GM18870 (cell line): ENCODE data around the gene DNASE1L1.

Experiments used
- ATAC-seq: cut with Tn5 transposase; IDR thresholded peaks from one replicate; pipeline ENCODE4 v1.9.1; 2021; ENCODE audit warnings: moderate library complexity; ENCODE audit not compliant: unreplicated experiment

The DNASE1L1 gene

DNA sequence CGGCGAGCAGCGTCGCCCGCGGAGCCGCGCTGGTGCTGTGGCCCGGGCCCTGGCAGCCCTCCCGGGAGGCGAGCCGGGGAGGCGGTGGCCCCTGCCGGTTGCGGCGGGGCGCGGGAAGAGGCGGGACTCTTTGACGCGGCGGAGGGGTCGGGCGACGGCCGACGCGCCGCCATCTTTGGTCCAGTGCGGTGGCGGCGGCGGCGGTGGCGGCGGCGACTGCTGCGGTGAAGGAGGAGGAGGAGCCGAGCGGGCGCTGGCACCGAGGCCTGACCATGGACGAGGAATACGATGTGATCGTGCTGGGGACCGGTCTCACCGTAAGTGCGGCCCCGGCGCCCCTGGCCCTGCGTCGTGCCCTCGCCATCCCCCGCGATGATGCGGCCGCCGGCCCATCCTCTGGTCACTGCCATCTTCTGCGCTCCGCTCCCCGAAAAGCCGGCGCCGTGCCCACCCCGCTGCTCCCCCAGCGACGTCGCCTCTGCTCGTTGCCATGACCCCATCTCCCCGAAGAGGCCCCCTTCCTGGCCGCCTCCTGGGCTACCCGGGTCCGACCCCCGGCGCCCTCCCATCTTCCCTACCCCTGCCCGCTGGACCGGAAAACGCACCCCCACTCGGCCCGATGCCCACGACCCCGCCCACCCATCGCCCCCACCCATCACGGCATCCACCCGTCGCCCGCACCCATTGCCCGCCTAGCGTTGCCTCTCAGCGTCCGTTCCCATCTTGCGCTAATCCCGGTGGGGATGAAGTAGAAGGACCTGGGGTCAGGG is 28.1 kb upstream of the DNASE1L1 start, which contains the start of gene GDI1:
Gene GDI1, plus strand, starts transcription at position 172 of the 770 bp plus-strand sequence. Its CDS starts 101 bp downstream, at position 273.
- no peak for ATAC-seq

- no peak for ATAC-seq
These were observed 27.4 kb upstream of the DNASE1L1 start for GRCh38 chrX:154436374-154436982.

GRCh38 chrX:154435171-154435733 is 26.2 kb upstream of the DNASE1L1 start:
- ATAC-seq, result no peak

- ATAC-seq, result no peak
These were observed 25.5 kb upstream of the DNASE1L1 start for GRCh38 chrX:154434394-154435168.

GRCh38 chrX:154433605-154434004 is 24.6 kb upstream of the DNASE1L1 start:
- ATAC-seq, result no peak

DNA sequence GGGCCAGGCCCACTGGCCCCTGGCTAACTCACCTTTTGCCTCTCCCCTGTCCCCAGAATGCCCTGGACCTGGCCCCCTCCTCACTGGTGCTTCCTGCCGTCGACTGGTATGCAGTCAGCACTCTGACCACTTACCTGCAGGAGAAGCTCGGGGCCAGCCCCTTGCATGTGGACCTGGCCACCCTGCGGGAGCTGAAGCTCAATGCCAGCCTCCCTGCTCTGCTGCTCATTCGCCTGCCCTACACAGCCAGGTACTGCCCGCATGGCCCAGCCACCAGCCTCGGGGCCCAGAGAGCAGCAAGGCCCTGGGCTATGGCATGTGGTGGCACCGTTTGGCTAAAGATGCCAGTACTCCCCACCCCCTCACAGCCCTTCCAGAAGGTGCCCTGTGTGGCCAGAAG is 23.2 kb upstream of the DNASE1L1 start:
- no peak for ATAC-seq

DNA sequence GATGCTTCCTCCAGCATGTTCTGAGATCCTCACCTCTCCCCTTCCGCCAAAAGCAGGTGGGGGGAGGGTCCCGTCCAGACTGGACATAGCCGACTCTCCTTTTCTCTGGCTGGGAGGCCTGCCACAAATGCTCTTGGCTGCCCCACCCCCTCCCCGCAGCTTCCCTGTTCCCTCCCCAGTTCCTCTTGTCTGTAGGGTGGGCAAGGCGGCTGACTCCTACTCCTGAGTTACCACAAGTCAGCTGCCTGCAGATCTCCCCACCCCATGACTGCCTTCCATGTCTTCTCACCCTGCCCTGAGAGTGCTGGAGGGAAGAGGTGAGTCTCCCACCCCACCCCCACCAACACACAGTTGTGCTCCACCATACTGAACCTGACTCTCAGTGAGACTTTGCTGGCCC is 22.3 kb upstream of the DNASE1L1 start:
- ATAC-seq, result no peak

- no peak for ATAC-seq
These were observed 21.9 kb upstream of the DNASE1L1 start for GRCh38 chrX:154430916-154431315.

GRCh38 chrX:154430479-154430878 is 21.4 kb upstream of the DNASE1L1 start:
- no peak for ATAC-seq

GRCh38 chrX:154429711-154430110 is 20.7 kb upstream of the DNASE1L1 start:
- no peak for ATAC-seq

GRCh38 chrX:154428176-154429171 is 19.4 kb upstream of the DNASE1L1 start, which contains the start of gene ATP6AP1:
Gene ATP6AP1 (plus strand): TSS chrX:154428677. CDS start chrX:154428693, 16 bp downstream.
- ATAC-seq, result peak; percentile 75

DNA sequence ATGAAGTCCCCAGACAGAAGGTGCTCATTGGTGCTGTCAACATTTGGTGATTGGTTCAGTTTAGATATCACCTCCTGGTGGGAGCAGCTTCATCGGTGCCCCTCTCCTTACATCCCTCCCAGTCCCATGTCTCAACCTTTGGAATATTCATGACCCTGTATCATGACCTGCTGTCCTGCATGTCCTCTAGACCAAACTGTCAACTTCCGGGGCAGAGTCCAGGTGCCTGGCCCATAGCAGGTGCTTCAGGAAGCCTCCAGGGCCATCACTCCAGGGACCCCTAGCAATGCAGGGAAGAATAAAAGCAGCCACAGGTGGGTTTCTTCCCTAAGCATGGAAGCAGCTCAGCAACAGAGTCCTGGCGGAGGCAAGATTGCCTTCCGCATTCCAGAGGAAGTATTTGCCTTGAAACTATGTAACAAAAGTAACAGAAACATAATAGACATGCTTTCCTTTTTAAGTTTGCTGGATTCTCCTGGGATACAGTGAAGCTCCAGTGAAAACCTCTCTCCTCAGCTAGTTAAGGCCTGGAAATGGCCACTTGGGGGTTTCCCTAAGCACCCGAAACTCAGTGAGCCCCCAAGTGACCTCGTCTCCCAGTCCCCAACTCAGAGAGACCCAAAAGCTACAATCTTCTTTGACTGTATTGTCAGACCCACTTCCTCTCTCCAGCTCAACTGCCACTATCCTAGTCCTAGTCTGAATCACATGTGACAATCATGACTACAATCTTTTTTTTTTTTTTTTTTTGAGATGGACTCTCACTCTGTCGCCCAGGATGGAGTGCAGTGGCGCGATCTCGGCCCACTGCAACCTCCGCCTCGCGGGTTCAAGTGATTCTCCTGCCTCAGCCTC is 18.1 kb upstream of the DNASE1L1 start:
- ATAC-seq, result no peak

DNA sequence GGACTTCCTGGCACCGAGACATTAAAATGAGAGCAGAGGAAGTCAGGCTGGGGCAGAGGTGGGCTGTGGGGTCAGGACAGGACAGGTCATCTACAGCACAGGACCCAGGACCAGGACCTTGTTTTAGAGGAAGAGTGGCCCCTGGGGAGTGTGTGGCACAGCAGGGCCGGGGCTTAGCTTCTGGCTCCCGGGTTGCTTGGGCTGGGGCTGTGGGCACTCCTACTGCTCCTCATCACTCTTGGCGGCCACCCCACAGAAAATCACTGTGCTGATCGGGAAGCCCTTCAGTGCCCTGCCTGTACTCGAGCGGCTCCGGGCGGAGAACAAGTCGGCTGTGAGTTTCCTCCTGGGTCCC is 11.3 kb upstream of the DNASE1L1 start:
- ATAC-seq, result no peak

DNA sequence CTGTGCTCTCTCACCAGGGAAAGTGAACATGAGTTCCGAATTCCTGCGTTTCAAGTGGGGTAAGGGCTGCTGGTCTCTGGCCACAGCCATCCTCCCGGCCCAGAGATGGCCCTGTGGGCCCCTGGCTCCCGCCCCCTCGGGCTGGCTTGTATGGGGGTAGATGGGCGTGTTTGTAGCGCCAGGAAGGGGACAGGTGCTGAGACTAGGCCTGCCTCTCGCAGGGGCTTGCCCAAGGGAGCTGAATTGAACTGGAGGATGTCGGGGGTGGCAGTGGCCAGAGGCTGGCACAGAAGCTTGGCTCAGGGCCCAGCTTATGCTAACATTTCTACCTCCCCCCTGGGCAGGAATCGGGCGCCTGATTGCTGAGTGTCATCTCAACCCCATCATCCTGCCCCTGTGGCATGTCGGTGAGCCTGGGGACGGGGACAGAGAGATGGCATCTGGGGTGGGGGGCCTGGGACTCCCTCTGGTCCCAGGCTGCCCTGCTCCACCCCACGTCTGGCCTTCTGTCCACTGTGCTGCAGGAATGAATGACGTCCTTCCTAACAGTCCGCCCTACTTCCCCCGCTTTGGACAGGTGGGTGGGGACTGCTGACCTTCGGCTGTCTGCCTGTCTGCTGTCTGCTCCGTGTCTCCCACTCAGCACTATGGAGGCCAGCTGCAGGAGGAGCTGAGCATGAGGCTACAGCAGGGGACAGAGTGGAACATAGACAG is 10.8 kb upstream of the DNASE1L1 start:
- ATAC-seq, result no peak

DNA sequence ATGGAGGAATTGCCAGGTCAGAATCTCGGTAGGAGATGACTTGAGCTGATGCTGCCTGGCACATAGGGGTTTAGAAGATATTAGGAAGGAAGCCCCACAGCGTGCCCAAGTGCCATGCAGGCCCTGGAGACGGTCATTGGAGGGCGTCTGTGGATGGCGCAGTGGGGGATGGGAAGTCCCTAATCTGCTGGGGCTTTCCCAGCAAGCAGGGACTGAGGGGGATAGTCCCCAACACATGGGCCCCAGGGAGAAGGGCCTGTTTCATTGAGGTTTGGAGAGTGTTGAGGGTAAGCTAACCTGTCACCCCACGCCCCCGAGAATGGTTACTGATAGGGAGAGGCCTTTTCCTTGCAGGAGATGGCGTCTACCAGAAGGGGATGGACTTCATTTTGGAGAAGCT is 10.1 kb upstream of the DNASE1L1 start:
- ATAC-seq, result no peak

GRCh38 chrX:154417157-154417556 is 8.1 kb upstream of the DNASE1L1 start:
- ATAC-seq, result no peak

- no peak for ATAC-seq
These were observed 4.1 kb upstream of the DNASE1L1 start for GRCh38 chrX:154413142-154413541.

GRCh38 chrX:154412468-154412867 is 3.4 kb upstream of the DNASE1L1 start:
- ATAC-seq, result no peak

DNA sequence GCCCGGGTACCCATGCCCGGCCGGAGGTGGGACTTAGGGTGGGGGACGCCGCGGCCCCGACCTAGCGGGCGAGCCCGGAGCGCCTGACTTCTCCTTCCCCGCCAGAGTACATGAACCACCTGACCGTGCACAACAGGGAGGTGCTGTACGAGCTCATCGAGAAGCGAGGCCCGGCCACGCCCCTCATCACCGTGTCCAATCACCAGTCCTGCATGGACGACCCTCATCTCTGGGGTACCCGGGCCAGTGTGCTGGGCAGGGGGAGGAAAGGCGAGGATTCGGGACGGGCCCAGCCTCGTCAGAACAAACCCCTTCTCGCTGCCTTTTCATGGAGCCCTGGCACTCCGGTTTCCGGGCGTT is 2.9 kb upstream of the DNASE1L1 start:
- no peak for ATAC-seq
